H9 (cell line): ENCODE measurements around the gene ANKRD11. TPM values are rescaled to one million over a fixed set of nuclear protein-coding genes. Genes with fewer than 3 reads are reported as not detected.

Experiments
- DNase-seq: peaks from one replicate; pipeline ENCODE4 v3.0.0-alpha.2; 2017
- H2AFZ ChIP-seq: one replicate; pipeline ENCODE4 v1.6.1; 2013; ENCODE audit warnings: mild to moderate bottlenecking, low read length, control low read depth, moderate library complexity
- H2AK5ac ChIP-seq: 2 replicates; pipeline ENCODE4 v1.6.1; 2013; ENCODE audit warnings: low read length, control low read depth, mixed read lengths; ENCODE audit not compliant: insufficient read length
- H2BK120ac ChIP-seq: one replicate; pipeline ENCODE4 v1.6.1; 2013; ENCODE audit warnings: low read depth, mild to moderate bottlenecking, low read length, control low read depth, inconsistent platforms; ENCODE audit not compliant: poor library complexity, severe bottlenecking
- H2BK12ac ChIP-seq: 2 replicates; pipeline ENCODE4 v1.6.1; 2013; ENCODE audit warnings: low read length, control low read depth, mixed read lengths, low read depth; ENCODE audit not compliant: insufficient read length
- H2BK15ac ChIP-seq: 2 replicates; pipeline ENCODE4 v1.6.1; 2013; ENCODE audit warnings: low read depth, low read length, control low read depth
- H2BK20ac ChIP-seq: one replicate; pipeline ENCODE4 v1.6.1; 2013; ENCODE audit warnings: low read depth, mild to moderate bottlenecking, low read length, control low read depth, inconsistent platforms; ENCODE audit not compliant: poor library complexity, severe bottlenecking
- H2BK5ac ChIP-seq: 2 replicates; pipeline ENCODE4 v1.6.1; 2013; ENCODE audit warnings: low read length, control low read depth, mixed read lengths; ENCODE audit not compliant: insufficient read length
- H3K14ac ChIP-seq: 2 replicates; pipeline ENCODE4 v1.6.1; 2013; ENCODE audit warnings: low read length, control low read depth; ENCODE audit not compliant: insufficient read depth
- H3K18ac ChIP-seq: 2 replicates; pipeline ENCODE4 v1.6.1; 2013; ENCODE audit warnings: low read depth, mild to moderate bottlenecking, mixed read lengths, low read length, control low read depth; ENCODE audit not compliant: insufficient read length
- H3K23ac ChIP-seq: 2 replicates; pipeline ENCODE4 v1.6.1; 2013; ENCODE audit warnings: low read length, control low read depth, mixed read lengths, low read depth; ENCODE audit not compliant: insufficient read length
- H3K23me2 ChIP-seq: 2 replicates; pipeline ENCODE4 v1.6.1; 2013; ENCODE audit warnings: low read depth, mild to moderate bottlenecking, mixed read lengths, low read length, control low read depth; ENCODE audit not compliant: insufficient read length, poor library complexity, severe bottlenecking
- H3K27ac ChIP-seq: 2 replicates; pipeline ENCODE4 v1.5.1; 2013; ENCODE audit warnings: low read length, control low read depth, mixed read lengths, low read depth; ENCODE audit not compliant: insufficient read length
- H3K27me3 ChIP-seq: 2 replicates; pipeline ENCODE4 v1.6.1; 2013; ENCODE audit warnings: low read length, control low read depth, inconsistent platforms; ENCODE audit not compliant: insufficient read depth
- H3K4ac ChIP-seq: 2 replicates; pipeline ENCODE4 v1.6.1; 2013; ENCODE audit warnings: low read depth, mild to moderate bottlenecking, control low read depth, inconsistent platforms, low read length, moderate library complexity
- H3K4me1 ChIP-seq: 2 replicates; pipeline ENCODE4 v1.6.1; 2013; ENCODE audit warnings: low read length, control low read depth, inconsistent platforms; ENCODE audit not compliant: insufficient read depth
- H3K4me2 ChIP-seq: 2 replicates; pipeline ENCODE4 v1.6.1; 2013; ENCODE audit warnings: low read length, control low read depth, mixed read lengths; ENCODE audit not compliant: insufficient read length, insufficient read depth
- H3K56ac ChIP-seq: 2 replicates; pipeline ENCODE4 v1.6.1; 2013; ENCODE audit warnings: low read depth, mild to moderate bottlenecking, mixed read lengths, low read length, control low read depth; ENCODE audit not compliant: insufficient read length
- H3K79me1 ChIP-seq: 2 replicates; pipeline ENCODE4 v1.6.1; 2013; ENCODE audit warnings: low read depth, mild to moderate bottlenecking, moderate library complexity, low read length, control low read depth, inconsistent platforms; ENCODE audit not compliant: insufficient read depth, poor library complexity, severe bottlenecking
- H3K79me2 ChIP-seq: 2 replicates; pipeline ENCODE4 v1.6.1; 2013; ENCODE audit warnings: low read length, control low read depth, inconsistent platforms; ENCODE audit not compliant: insufficient read depth
- H3K9ac ChIP-seq: 2 replicates; pipeline ENCODE4 v1.6.1; 2013; ENCODE audit warnings: low read length, control low read depth, mixed read lengths; ENCODE audit not compliant: insufficient read length; ENCODE audit errors: extremely low read depth
- H3K9me3 ChIP-seq: one replicate; pipeline ENCODE4 v1.6.1; 2013; ENCODE audit warnings: low read depth, low read length, inconsistent platforms; ENCODE audit not compliant: control insufficient read depth
- H3T11ph ChIP-seq: one replicate; pipeline ENCODE4 v1.6.1; 2013; ENCODE audit warnings: mild to moderate bottlenecking, low read length, control low read depth, inconsistent platforms
- H4K20me1 ChIP-seq: one replicate; pipeline ENCODE4 v1.6.1; 2013; ENCODE audit not compliant: control insufficient read depth, insufficient read length, insufficient read depth
- H4K5ac ChIP-seq: 2 replicates; pipeline ENCODE4 v1.6.1; 2013; ENCODE audit warnings: low read depth, mild to moderate bottlenecking, mixed read lengths, low read length, control low read depth; ENCODE audit not compliant: insufficient read length
- H4K8ac ChIP-seq: replicated peaks from 2 replicates; pipeline ENCODE4 v1.6.1; 2013; ENCODE audit warnings: low read length, control low read depth, mixed read lengths, low read depth; ENCODE audit not compliant: insufficient read length
- H4K91ac ChIP-seq: 2 replicates; pipeline ENCODE4 v1.6.1; 2013; ENCODE audit warnings: low read depth, mild to moderate bottlenecking, moderate library complexity, mixed read lengths, low read length, control low read depth; ENCODE audit not compliant: insufficient read length
- H3K27ac Mint-ChIP-seq, 3 experiments: 2 replicates in 2 of 3; 3 replicates in 1 of 3; pipeline ENCODE4 v1.8.0; 2020 to 2021; ENCODE audit warnings: mixed read lengths in 3 of 3, mild to moderate bottlenecking in 1 of 3, moderate library complexity in 1 of 3
- H3K27me3 Mint-ChIP-seq: 2 replicates; pipeline ENCODE4 v1.8.0; 2021; ENCODE audit warnings: low read depth, mild to moderate bottlenecking, moderate library complexity, mixed read lengths
- H3K36me3 Mint-ChIP-seq, 3 experiments: 2 replicates in 2 of 3; 3 replicates in 1 of 3; pipeline ENCODE4 v1.8.0; 2020 to 2021; ENCODE audit warnings: low read depth in 3 of 3, mixed read lengths in 3 of 3; ENCODE audit not compliant: insufficient read depth in 1 of 3
- H3K4me1 Mint-ChIP-seq, 2 experiments: 2 replicates each; pipeline ENCODE4 v1.8.0; 2020; ENCODE audit warnings: mixed read lengths in 2 of 2
- H3K4me3 Mint-ChIP-seq, 2 experiments: 2 replicates in 1 of 2; 3 replicates in 1 of 2; pipeline ENCODE4 v1.8.0; 2020 to 2021; ENCODE audit warnings: mild to moderate bottlenecking in 2 of 2, mixed read lengths in 2 of 2, moderate library complexity in 1 of 2
- H3K9me3 Mint-ChIP-seq, 2 experiments: 2 replicates in 1 of 2; 3 replicates in 1 of 2; pipeline ENCODE4 v1.8.0; 2020; ENCODE audit warnings: mild to moderate bottlenecking in 2 of 2, mixed read lengths in 2 of 2, moderate library complexity in 1 of 2
- CTCF ChIP-seq: fragments of 200-600 bp; sonication (generic); conservative IDR thresholded peaks from 3 replicates; pipeline ENCODE4 v1.8.0; 2021; ENCODE audit warnings: antibody characterized with exemption, mild to moderate bottlenecking
- WGBS: extraction: QIAGEN DNeasy Blood & Tissue Kit; methylation state at CpG from one replicate; pipeline ENCODE4 v1.1.7; 2013; ENCODE audit warnings: missing lambda C conversion rate, low lambda C conversion rate, mixed read lengths; ENCODE audit not compliant: insufficient read length; ENCODE audit errors: extremely low coverage; 5-methylcytosine and 5-hydroxymethylcytosine counted together
- total RNA-seq: library from RNA; stranded (reverse); gene quantifications from 2 replicates; pipeline ENCODE4 v1.2.1, GENCODE V29; 2021

ANKRD11 gene
- total RNA-seq, 1 experiment from 2014 or later = 181 TPM

DNA sequence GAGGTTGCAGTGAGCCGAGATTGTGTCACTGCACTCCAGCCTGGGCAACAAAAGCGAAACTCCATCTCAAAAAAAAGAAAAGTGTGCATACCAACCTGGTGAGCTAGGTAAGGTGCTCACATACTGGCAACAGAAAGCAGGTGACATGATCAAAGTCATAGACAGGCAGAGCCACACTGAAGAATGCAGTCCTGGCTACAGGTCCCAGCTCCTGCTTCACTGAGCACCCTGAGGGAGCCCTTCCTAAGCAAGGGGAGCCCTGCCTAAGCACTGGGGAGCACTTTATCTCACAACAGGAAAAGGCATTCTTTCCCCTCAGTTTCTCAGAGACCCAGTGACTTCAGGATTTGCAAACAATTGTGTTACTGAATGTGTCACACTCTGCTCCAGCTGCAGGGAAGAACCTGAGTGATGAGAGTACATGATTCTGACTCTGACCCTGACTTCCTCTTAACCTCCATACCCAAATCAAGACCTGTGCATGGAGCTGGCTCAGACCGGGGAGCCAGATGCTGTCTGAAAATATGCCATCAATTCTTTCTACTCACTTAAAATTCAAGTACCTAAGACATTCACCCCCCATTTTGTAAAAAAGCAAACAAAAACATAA, 40.5 kb downstream of the ANKRD11 start:
- DNase-seq = no peak
- H4K20me1 ChIP-seq = peaks cover 6% of the 10 kb centered on the region
- no peak overlapping the region for H3K4ac ChIP-seq
- H3K23me2 ChIP-seq = no peaks in the 10 kb centered on the region
- no peak overlapping the region for H2BK5ac ChIP-seq
- no peaks in the 10 kb centered on the region for H3K27me3 ChIP-seq
- no peak overlapping the region for H3K9ac ChIP-seq
- Mint-ChIP-seq H3K4me1 (peaks cover 45 to 56% of the 10 kb centered on the region in 2 experiments), H3K36me3 (peaks cover 0 to 2% (median 1%) of the 10 kb centered on the region in 3 experiments; a peak in 2 of 7 replicates), H3K27ac (peak overlapping the region; percentile 4 to 86 (median 71); a peak in 6 of 7 replicates), H3K9me3 (no peaks in the 10 kb centered on the region), H3K4me3 (no peak overlapping the region), H3K27me3 (no peaks in the 10 kb centered on the region; the same call in 1 of the 2 replicates)
- no peaks in the 10 kb centered on the region for H3K9me3 ChIP-seq
- peaks cover 10% of the 10 kb centered on the region for H3K79me1 ChIP-seq
- H2BK15ac ChIP-seq = no peak overlapping the region
- no peak overlapping the region for H3K27ac ChIP-seq
- no peak for TF ChIP-seq CTCF
- no peak overlapping the region for H3K56ac ChIP-seq
- no peak overlapping the region for H3K23ac ChIP-seq
- peaks cover 77% of the 10 kb centered on the region for H3K79me2 ChIP-seq
- no peak overlapping the region for H2BK20ac ChIP-seq
- H3T11ph ChIP-seq = no peak overlapping the region
- H3K4me2 ChIP-seq = no peak overlapping the region
- H4K91ac ChIP-seq = no peak overlapping the region
- WGBS = no CpG with 5 or more reads among the region's 3 CpGs
- H2AK5ac ChIP-seq = no peak overlapping the region
- H4K5ac ChIP-seq = no peak overlapping the region
- no peak overlapping the region for H4K8ac ChIP-seq
- no peak overlapping the region; the same call in 1 of the 2 replicates for H3K14ac ChIP-seq
- H2BK12ac ChIP-seq = no peak overlapping the region
- no peak overlapping the region for H2AFZ ChIP-seq
- H3K18ac ChIP-seq = no peak overlapping the region
- H2BK120ac ChIP-seq = no peak overlapping the region
- H3K4me1 ChIP-seq = peaks cover 2% of the 10 kb centered on the region; the same call in 1 of the 2 replicates
